HepG2 (cell line): ENCODE results near the gene MYCBP2. TPM values are rescaled to one million over a fixed set of nuclear protein-coding genes. Genes with fewer than 3 reads are reported as not detected.

ENCODE experiments used
- ARID5B ChIP-seq: IDR thresholded peaks from 2 replicates; pipeline ENCODE4 v1.4.0; 2020; ENCODE audit warnings: mild to moderate bottlenecking, missing genetic modification reagents
- CENPT ChIP-seq: sonication (generic); formaldehyde crosslinking; IDR thresholded peaks from 2 replicates; pipeline ENCODE4 v1.8.0; 2022; ENCODE audit warnings: low read depth, mild to moderate bottlenecking, moderate library complexity, missing genetic modification reagents
- HCFC1 ChIP-seq: fragments of 150-350 bp; IDR thresholded peaks from 2 replicates; pipeline ENCODE4 v1.6.1; 2014; ENCODE audit warnings: low read depth, low read length
- HOXA7 ChIP-seq: sonication (generic); formaldehyde crosslinking; IDR thresholded peaks from 2 replicates; pipeline ENCODE4 v1.8.1; 2022; ENCODE audit warnings: mild to moderate bottlenecking, missing genetic modification reagents, moderate library complexity
- MAFG ChIP-seq: sonication (generic); formaldehyde crosslinking; IDR thresholded peaks from 2 replicates; pipeline ENCODE4 v1.5.1; 2020; ENCODE audit warnings: mild to moderate bottlenecking, missing genetic modification reagents
- NR2C2 ChIP-seq: sonication (generic); formaldehyde crosslinking; IDR thresholded peaks from 2 replicates; pipeline ENCODE4 v1.4.0; 2020; ENCODE audit warnings: missing genetic modification reagents, mild to moderate bottlenecking, moderate library complexity, borderline replicate concordance
- RAD21 ChIP-seq: fragments of 450-650 bp; formaldehyde crosslinking; IDR thresholded peaks from 2 replicates; pipeline ENCODE4 v1.5.0; 2020; ENCODE audit warnings: mild to moderate bottlenecking
- ZFAT ChIP-seq: sonication (generic); formaldehyde crosslinking; conservative IDR thresholded peaks from 2 replicates; pipeline ENCODE4 v1.8.1; 2023; ENCODE audit warnings: missing genetic modification reagents, inconsistent platforms
- ZFYVE20 ChIP-seq: sonication (generic); formaldehyde crosslinking; IDR thresholded peaks from 2 replicates; pipeline ENCODE4 v1.8.0; 2023; ENCODE audit warnings: low read depth, mild to moderate bottlenecking, moderate library complexity, missing genetic modification reagents, borderline replicate concordance
- ZNF280D ChIP-seq: sonication (generic); formaldehyde crosslinking; IDR thresholded peaks from 2 replicates; pipeline ENCODE4 v1.5.1; 2020; ENCODE audit warnings: mild to moderate bottlenecking, missing genetic modification reagents
- ZNF619 ChIP-seq: sonication (generic); formaldehyde crosslinking; IDR thresholded peaks from 2 replicates; pipeline ENCODE4 v1.4.0; 2020; ENCODE audit warnings: mild to moderate bottlenecking, missing genetic modification reagents
- ZNF678 ChIP-seq: sonication (generic); formaldehyde crosslinking; IDR thresholded peaks from 2 replicates; pipeline ENCODE4 v1.4.0; 2020; ENCODE audit warnings: mild to moderate bottlenecking, missing genetic modification reagents
- polyA plus RNA-seq, 8 experiments: library from polyadenylated mRNA; depleted of rRNA in 3 of 8; stranded (reverse) in 7 of 8; unstranded in 1 of 8; fragments of >200 nt; fragmentation: Illumina TruSeq in 4 of 8; extraction: Trizol in 4 of 8; gene quantifications; 2 replicates each; pipeline versions ENCODE4 v1.2.1 to v1.2.3, GENCODE V29; 2011 to 2016; ENCODE audit warnings: low read depth in 4 of 8, missing spikeins in 1 of 8, mixed read lengths in 1 of 8; ENCODE audit not compliant: insufficient read depth in 1 of 8
- total RNA-seq, 5 experiments: library from RNA; depleted of rRNA; stranded (reverse); fragments of >200 nt; fragmentation: Illumina TruSeq; extraction: Trizol; gene quantifications; 2 replicates each; pipeline ENCODE4 v1.2.3, GENCODE V29; 2016; ENCODE audit warnings: low read depth in 1 of 5
- TF ChIP-seq, protein P1 (sequence below): sonication (generic); formaldehyde crosslinking; IDR thresholded peaks from 2 replicates; pipeline ENCODE4 v1.8.0; 2022; ENCODE audit warnings: mild to moderate bottlenecking, missing genetic modification reagents, moderate library complexity
- TF ChIP-seq, protein P2 (sequence below): sonication (generic); formaldehyde crosslinking; IDR thresholded peaks from 2 replicates; pipeline ENCODE4 v1.4.0; 2020; ENCODE audit warnings: missing genetic modification reagents
- TF ChIP-seq, protein P3 (sequence below): IDR thresholded peaks from 2 replicates; pipeline ENCODE4 v1.6.1; 2016

MYCBP2 gene
- total and polyA plus RNA-seq, 2 of the 13 experiments (the other 11 are each of a cell fraction or from before 2014, with no cell fraction given): 16.3 to 35.3 TPM

- peak; percentile 72 for TF ChIP-seq ARID5B (CRISPR knock-in tag)
- no peak for TF ChIP-seq NR2C2 (CRISPR knock-in tag)
- TF ChIP-seq, protein P1, sequence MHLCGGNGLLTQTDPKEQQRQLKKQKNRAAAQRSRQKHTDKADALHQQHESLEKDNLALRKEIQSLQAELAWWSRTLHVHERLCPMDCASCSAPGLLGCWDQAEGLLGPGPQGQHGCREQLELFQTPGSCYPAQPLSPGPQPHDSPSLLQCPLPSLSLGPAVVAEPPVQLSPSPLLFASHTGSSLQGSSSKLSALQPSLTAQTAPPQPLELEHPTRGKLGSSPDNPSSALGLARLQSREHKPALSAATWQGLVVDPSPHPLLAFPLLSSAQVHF: no peak
- no peak for TF ChIP-seq ZNF678 (CRISPR knock-in tag)
- TF ChIP-seq ZFAT (CRISPR knock-in tag): no peak
- no peak for TF ChIP-seq ZFYVE20 (CRISPR knock-in tag)
- TF ChIP-seq RAD21: no peak
- TF ChIP-seq, protein P2, sequence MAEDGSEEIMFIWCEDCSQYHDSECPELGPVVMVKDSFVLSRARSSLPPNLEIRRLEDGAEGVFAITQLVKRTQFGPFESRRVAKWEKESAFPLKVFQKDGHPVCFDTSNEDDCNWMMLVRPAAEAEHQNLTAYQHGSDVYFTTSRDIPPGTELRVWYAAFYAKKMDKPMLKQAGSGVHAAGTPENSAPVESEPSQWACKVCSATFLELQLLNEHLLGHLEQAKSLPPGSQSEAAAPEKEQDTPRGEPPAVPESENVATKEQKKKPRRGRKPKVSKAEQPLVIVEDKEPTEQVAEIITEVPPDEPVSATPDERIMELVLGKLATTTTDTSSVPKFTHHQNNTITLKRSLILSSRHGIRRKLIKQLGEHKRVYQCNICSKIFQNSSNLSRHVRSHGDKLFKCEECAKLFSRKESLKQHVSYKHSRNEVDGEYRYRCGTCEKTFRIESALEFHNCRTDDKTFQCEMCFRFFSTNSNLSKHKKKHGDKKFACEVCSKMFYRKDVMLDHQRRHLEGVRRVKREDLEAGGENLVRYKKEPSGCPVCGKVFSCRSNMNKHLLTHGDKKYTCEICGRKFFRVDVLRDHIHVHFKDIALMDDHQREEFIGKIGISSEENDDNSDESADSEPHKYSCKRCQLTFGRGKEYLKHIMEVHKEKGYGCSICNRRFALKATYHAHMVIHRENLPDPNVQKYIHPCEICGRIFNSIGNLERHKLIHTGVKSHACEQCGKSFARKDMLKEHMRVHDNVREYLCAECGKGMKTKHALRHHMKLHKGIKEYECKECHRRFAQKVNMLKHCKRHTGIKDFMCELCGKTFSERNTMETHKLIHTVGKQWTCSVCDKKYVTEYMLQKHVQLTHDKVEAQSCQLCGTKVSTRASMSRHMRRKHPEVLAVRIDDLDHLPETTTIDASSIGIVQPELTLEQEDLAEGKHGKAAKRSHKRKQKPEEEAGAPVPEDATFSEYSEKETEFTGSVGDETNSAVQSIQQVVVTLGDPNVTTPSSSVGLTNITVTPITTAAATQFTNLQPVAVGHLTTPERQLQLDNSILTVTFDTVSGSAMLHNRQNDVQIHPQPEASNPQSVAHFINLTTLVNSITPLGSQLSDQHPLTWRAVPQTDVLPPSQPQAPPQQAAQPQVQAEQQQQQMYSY (CRISPR knock-in tag): peak; percentile 100
- TF ChIP-seq, protein P3, sequence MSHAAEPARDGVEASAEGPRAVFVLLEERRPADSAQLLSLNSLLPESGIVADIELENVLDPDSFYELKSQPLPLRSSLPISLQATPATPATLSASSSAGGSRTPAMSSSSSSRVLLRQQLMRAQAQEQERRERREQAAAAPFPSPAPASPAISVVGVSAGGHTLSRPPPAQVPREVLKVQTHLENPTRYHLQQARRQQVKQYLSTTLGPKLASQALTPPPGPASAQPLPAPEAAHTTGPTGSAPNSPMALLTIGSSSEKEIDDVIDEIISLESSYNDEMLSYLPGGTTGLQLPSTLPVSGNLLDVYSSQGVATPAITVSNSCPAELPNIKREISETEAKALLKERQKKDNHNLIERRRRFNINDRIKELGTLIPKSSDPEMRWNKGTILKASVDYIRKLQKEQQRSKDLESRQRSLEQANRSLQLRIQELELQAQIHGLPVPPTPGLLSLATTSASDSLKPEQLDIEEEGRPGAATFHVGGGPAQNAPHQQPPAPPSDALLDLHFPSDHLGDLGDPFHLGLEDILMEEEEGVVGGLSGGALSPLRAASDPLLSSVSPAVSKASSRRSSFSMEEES: peak; percentile 76; the same call in 1 of the 2 replicates
- TF ChIP-seq ZNF280D (CRISPR knock-in tag): no peak
- no peak for TF ChIP-seq MAFG (CRISPR knock-in tag)
- TF ChIP-seq CENPT (CRISPR knock-in tag): no peak
- no peak for TF ChIP-seq HOXA7 (CRISPR knock-in tag)
- TF ChIP-seq ZNF619 (CRISPR knock-in tag): peak; percentile 59; the same call in 1 of the 2 replicates
- peak; percentile 15; the same call in 1 of the 2 replicates for TF ChIP-seq HCFC1
These were observed at the start of gene MYCBP2 (continued) for GRCh38 chr13:77326905-77327604.
